MCF 10A (cell line): Measurements from ENCODE around the gene ERRFI1. TPM values are rescaled to one million over a fixed set of nuclear protein-coding genes. Genes with fewer than 3 reads are reported as not detected.

Source experiments
- BruUV-seq: library from RNA; stranded (reverse); fragments of 400-500 nt; replicated peaks from 2 replicates; lab custom pipeline; 2021; lab: Mats Ljungman, UMichigan
- CTCF ChIA-PET: fragments of 300-600 bp; sonication (Branson Sonifier 250); formaldehyde crosslinking; extraction: SDS; loops from one replicate; lab custom pipeline; 2021; ENCODE audit warnings: antibody characterized with exemption, inconsistent platforms; lab: Yijun Ruan, JAX
- POLR2A ChIA-PET: fragments of 300-600, 350-650 bp; sonication (Branson Sonifier 250); formaldehyde crosslinking; extraction: SDS; loops from one replicate; lab custom pipeline; 2020; ENCODE audit warnings: antibody characterized with exemption, inconsistent platforms; lab: Yijun Ruan, JAX
- DNase-seq: peaks from one replicate; pipeline ENCODE4 v3.0.0-alpha.2; 2018; ENCODE audit not compliant: unreplicated experiment
- H3K27ac Mint-ChIP-seq: one replicate; pipeline ENCODE4 v1.8.0; 2022; ENCODE audit warnings: mild to moderate bottlenecking, low read depth, mixed read lengths; ENCODE audit not compliant: unreplicated experiment
- H3K27me3 Mint-ChIP-seq: one replicate; pipeline ENCODE4 v1.8.0; 2022; ENCODE audit warnings: mixed read lengths; ENCODE audit not compliant: insufficient read depth, unreplicated experiment
- H3K36me3 Mint-ChIP-seq: one replicate; pipeline ENCODE4 v1.8.0; 2022; ENCODE audit warnings: mild to moderate bottlenecking, moderate library complexity, mixed read lengths; ENCODE audit not compliant: insufficient read depth, unreplicated experiment
- H3K4me1 Mint-ChIP-seq: one replicate; pipeline ENCODE4 v1.8.0; 2022; ENCODE audit warnings: mixed read lengths; ENCODE audit not compliant: insufficient read depth, unreplicated experiment
- H3K4me3 Mint-ChIP-seq: one replicate; pipeline ENCODE4 v1.8.0; 2022; ENCODE audit warnings: mild to moderate bottlenecking, moderate library complexity, mixed read lengths; ENCODE audit not compliant: unreplicated experiment
- H3K9me3 Mint-ChIP-seq: one replicate; pipeline ENCODE4 v1.8.0; 2022; ENCODE audit warnings: mixed read lengths; ENCODE audit not compliant: unreplicated experiment
- intact Hi-C: fragments of 100-400 bp; cut with micrococcal nuclease; formaldehyde crosslinking; loops from 2 replicates; pipeline ENCODE4 v1.14.1; 2022
- total RNA-seq: library from RNA; stranded (reverse); gene quantifications from 2 replicates; pipeline ENCODE4 v1.2.3, GENCODE V29; 2022
- TF ChIP-seq, protein P1 (sequence below): fragments of 200-600 bp; IDR thresholded peaks from one replicate; pipeline ENCODE4 v1.8.0; 2022; ENCODE audit warnings: antibody characterized with exemption, mild to moderate bottlenecking; ENCODE audit not compliant: unreplicated experiment

The ERRFI1 gene
- total RNA-seq, 1 experiment from 2014 or later, result 111 TPM

DNA sequence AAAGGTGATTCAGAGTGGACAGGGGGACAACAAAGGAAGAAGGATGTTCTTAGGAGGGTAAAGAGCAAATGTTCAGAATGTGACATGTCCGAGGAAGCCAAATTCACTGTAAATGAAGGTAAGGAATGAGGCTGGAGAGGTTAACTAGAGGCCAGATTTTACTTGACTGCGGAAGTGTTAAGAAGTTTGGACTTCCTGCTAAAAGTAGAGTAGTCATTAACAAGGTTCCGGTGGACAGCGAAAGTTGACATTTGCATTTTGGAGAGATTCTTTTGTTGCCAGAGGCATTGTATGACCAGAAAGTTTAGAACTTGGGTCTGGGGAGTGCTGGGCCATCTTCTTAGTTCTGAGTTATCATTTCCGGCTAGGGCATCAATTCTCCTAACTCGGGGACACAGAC is 7.2 kb upstream of the ERRFI1 start:
- TF ChIP-seq, protein P1, sequence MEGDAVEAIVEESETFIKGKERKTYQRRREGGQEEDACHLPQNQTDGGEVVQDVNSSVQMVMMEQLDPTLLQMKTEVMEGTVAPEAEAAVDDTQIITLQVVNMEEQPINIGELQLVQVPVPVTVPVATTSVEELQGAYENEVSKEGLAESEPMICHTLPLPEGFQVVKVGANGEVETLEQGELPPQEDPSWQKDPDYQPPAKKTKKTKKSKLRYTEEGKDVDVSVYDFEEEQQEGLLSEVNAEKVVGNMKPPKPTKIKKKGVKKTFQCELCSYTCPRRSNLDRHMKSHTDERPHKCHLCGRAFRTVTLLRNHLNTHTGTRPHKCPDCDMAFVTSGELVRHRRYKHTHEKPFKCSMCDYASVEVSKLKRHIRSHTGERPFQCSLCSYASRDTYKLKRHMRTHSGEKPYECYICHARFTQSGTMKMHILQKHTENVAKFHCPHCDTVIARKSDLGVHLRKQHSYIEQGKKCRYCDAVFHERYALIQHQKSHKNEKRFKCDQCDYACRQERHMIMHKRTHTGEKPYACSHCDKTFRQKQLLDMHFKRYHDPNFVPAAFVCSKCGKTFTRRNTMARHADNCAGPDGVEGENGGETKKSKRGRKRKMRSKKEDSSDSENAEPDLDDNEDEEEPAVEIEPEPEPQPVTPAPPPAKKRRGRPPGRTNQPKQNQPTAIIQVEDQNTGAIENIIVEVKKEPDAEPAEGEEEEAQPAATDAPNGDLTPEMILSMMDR, result no peak
- H3K4me1 Mint-ChIP-seq, result peaks cover 18% of the 10 kb centered on the region
- CTCF ChIA-PET, result interaction anchor here (0.6 to 5.5 kb wide), 8 partner anchors 20 to 281 kb away, joined by 3 to 44 read pairs (median 4); no protein-coding TSS in a partner anchor
- DNase-seq, result no peak
- no peaks in the 10 kb centered on the region for H3K9me3 Mint-ChIP-seq
- H3K4me3 Mint-ChIP-seq, result no peak overlapping the region
- no TSS peak for BruUV-seq
- no peaks in the 10 kb centered on the region for H3K36me3 Mint-ChIP-seq
- intact Hi-C loops, result no loop called here
- no peak overlapping the region for H3K27ac Mint-ChIP-seq
- H3K27me3 Mint-ChIP-seq, result no peaks in the 10 kb centered on the region
- POLR2A ChIA-PET, result interaction anchor here (1.0 to 2.0 kb wide), 2 partner anchors 226 to 282 kb away, joined by 3 to 7 read pairs; no protein-coding TSS in a partner anchor

DNA sequence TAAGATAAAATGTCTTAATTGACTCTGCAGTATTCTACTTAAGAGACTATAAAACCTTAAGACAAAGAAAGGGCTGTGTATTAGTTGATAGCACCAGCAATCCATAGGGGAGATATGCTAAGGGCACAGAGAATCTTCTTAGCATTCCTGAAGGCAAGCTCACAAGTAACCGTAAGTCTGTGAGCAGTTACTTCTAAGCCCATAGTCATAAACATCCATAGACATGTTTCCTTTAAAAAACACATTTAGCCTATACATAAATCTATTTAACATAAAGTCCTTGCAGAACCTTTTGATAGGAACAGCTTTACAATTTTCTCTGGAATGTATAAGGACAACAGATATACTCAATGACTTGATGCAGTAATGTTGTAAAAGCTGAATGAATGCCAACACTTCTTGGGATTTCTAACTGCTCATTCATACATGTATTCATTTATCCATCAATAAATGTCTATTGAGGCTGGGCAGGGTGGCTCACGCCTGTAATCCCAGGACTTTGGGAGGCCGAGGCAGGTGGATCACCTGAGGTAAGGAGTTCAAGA is 6.3 kb upstream of the ERRFI1 start:
- CTCF ChIA-PET, result interaction anchor here (0.6 to 5.5 kb wide), 12 partner anchors 13 to 282 kb away, joined by 3 to 44 read pairs (median 5); no protein-coding TSS in a partner anchor
- POLR2A ChIA-PET, result interaction anchor here (0.7 to 3.2 kb wide), 14 partner anchors 8 to 283 kb away, joined by 3 to 13 read pairs (median 4); no protein-coding TSS in a partner anchor
- H3K27me3 Mint-ChIP-seq, result no peaks in the 10 kb centered on the region
- H3K27ac Mint-ChIP-seq, result peak overlapping the region; percentile 31
- intact Hi-C loops, result no loop called here
- BruUV-seq, result no TSS peak
- no peak for DNase-seq
- H3K4me1 Mint-ChIP-seq, result peaks cover 27% of the 10 kb centered on the region
- H3K9me3 Mint-ChIP-seq, result no peaks in the 10 kb centered on the region
- no peak overlapping the region for H3K4me3 Mint-ChIP-seq
- H3K36me3 Mint-ChIP-seq, result no peaks in the 10 kb centered on the region
- TF ChIP-seq, protein P1, result no peak

DNA sequence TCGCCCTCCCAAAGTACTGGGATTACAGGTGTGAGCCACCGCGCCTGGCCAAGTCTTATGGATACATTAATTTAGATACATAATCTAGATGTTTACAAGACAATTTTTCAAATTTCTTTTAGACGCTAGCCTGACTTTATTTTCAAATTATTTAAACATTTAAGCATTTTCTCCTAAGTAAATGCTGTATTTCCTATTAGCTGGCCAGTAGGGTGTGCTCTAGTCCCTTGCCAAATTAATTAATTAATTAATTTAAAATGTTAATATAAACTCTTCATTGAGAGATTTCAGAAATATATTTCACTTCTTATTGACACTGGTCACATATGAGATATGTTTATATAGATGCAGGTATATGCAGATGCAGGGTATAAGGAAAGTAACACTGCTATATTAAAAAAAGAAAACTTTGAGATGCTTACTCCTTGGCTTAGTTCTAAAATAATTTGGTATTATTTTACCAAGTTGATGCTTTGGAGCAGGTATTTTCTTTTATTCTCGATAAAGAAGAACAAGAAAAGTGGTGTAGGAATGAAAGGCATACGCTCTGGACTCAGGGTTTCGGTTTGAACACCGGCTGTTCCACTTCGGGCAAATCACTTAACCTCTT is 5.2 kb upstream of the ERRFI1 start:
- CTCF ChIA-PET, result interaction anchor here (0.6 to 5.5 kb wide), 19 partner anchors 10 to 631 kb away, joined by 3 to 44 read pairs (median 4); no protein-coding TSS in a partner anchor
- TF ChIP-seq, protein P1, result peak; percentile 65
- BruUV-seq, result no TSS peak
- Mint-ChIP-seq H3K4me1 (peaks cover 37% of the 10 kb centered on the region), H3K36me3 (peaks cover 4% of the 10 kb centered on the region), H3K27ac (peak overlapping the region; percentile 31), H3K4me3 (no peak overlapping the region), H3K9me3 (no peaks in the 10 kb centered on the region), H3K27me3 (no peaks in the 10 kb centered on the region)
- intact Hi-C loops, result loop anchor here (1.0 kb wide), 2 partner anchors 208 to 283 kb away; no protein-coding TSS in a partner anchor
- DNase-seq, result peak; percentile 55
- POLR2A ChIA-PET, result interaction anchor here (0.7 to 3.2 kb wide), 21 partner anchors 9 to 283 kb away, joined by 3 to 13 read pairs (median 3); no protein-coding TSS in a partner anchor

DNA sequence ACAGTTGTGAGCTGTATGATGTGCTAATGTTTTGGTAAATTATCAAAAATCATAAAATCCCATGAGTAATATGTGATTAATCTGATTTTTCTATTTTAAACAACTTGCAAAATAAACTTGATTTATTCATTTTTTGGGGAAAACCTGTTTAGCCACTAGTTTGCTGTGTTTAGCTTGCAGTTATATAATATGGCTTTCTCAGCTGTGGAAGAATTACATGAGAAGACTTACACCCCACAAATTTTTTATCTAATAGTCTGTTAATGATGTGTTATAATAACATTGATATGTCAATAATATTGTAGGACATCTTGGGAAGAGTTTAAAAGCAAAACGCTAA is 2.4 kb upstream of the ERRFI1 start:
- ChIA-PET POLR2A (interaction anchor here (0.6 to 7.5 kb wide), 15 partner anchors 11 to 286 kb away, joined by 3 to 256 read pairs (median 4); no protein-coding TSS in a partner anchor), CTCF (interaction anchor here (0.6 to 1.9 kb wide), 6 partner anchors 13 to 285 kb away, joined by 3 to 11 read pairs (median 4); no protein-coding TSS in a partner anchor)

More for the DNA sequence above, 2.4 kb upstream of the ERRFI1 start:
- no peaks in the 10 kb centered on the region for H3K27me3 Mint-ChIP-seq
- H3K9me3 Mint-ChIP-seq, result no peaks in the 10 kb centered on the region
- H3K4me1 Mint-ChIP-seq, result peaks cover 23% of the 10 kb centered on the region
- peak overlapping the region; percentile 92 for H3K27ac Mint-ChIP-seq
- no TSS peak for BruUV-seq
- H3K4me3 Mint-ChIP-seq, result no peak overlapping the region
- no peak for DNase-seq
- TF ChIP-seq, protein P1, result no peak
- peaks cover 30% of the 10 kb centered on the region for H3K36me3 Mint-ChIP-seq
- intact Hi-C loops, result loop anchor here (5.0 kb wide), 1 partner anchor 69 kb away; no protein-coding TSS in a partner anchor
